Endothelial cell of umbilical vein (primary cell): ENCODE data around the gene LEUTX. TPM values are rescaled to one million over a fixed set of nuclear protein-coding genes. Genes with fewer than 3 reads are reported as not detected.

Experiments used
- BruUV-seq: library from RNA; stranded (reverse); fragments of 400-500 nt; replicated peaks from 2 replicates; lab custom pipeline; 2021; lab: Mats Ljungman, UMichigan
- CTCF ChIA-PET: fragments of 300-600, 350-600 bp; sonication (Branson Sonifier 250); formaldehyde crosslinking; loops from one replicate; lab custom pipeline; 2021; ENCODE audit warnings: antibody characterized with exemption, inconsistent platforms; lab: Charles Lee
- POLR2A ChIA-PET: fragments of 300-600, 350-600 bp; sonication (Branson Sonifier 250); formaldehyde crosslinking; loops from one replicate; lab custom pipeline; 2021; ENCODE audit warnings: antibody characterized with exemption, inconsistent platforms; lab: Charles Lee
- DNase-seq: peaks from one replicate; pipeline ENCODE4 v3.0.0-alpha.2; 2011; ENCODE audit warnings: low read depth, low spot score
- FAIRE-seq: peaks from 2 replicates; lab custom pipeline; 2011; peaks lifted over from hg19 to GRCh38; lab: Jason Lieb, UNC
- H2AFZ ChIP-seq: 2 replicates; pipeline ENCODE4 v1.6.0; 2012; ENCODE audit warnings: low read depth, low read length, control low read depth, inconsistent platforms
- H3K27ac ChIP-seq: 2 replicates; pipeline ENCODE4 v1.5.1; 2011; ENCODE audit warnings: low read depth, mild to moderate bottlenecking, control low read depth, low read length, moderate library complexity; ENCODE audit not compliant: insufficient read depth
- H3K27me3 ChIP-seq, 2 experiments: 2 replicates each; pipeline versions ENCODE4 v1.6.0 to v1.6.1; 2011; ENCODE audit warnings: low read length in 2 of 2, mixed read lengths in 1 of 2; ENCODE audit not compliant: control insufficient read depth in 2 of 2, insufficient read depth in 2 of 2
- H3K36me3 ChIP-seq, 2 experiments: 2 replicates in 1 of 2; 3 replicates in 1 of 2; pipeline ENCODE4 v1.5.1; 2011; ENCODE audit warnings: low read length in 2 of 2, mild to moderate bottlenecking in 1 of 2, moderate library complexity in 1 of 2; ENCODE audit not compliant: control insufficient read depth in 2 of 2, insufficient read depth in 2 of 2; ENCODE audit errors: extremely low read depth in 1 of 2
- H3K4me1 ChIP-seq: 3 replicates; pipeline ENCODE4 v1.5.1; 2011; ENCODE audit warnings: mild to moderate bottlenecking, low read length; ENCODE audit not compliant: control insufficient read depth, insufficient read depth; ENCODE audit errors: extremely low read depth
- H3K4me2 ChIP-seq: 2 replicates; pipeline ENCODE4 v1.6.1; 2011; ENCODE audit warnings: low read length, control low read depth, mixed read lengths; ENCODE audit not compliant: insufficient read depth
- H3K4me3 ChIP-seq, 3 experiments: fragments of 200-600 bp in 1 of 3; sonication (generic), shearing (Covaris generic) in 1 of 3; replicated peaks in 1 of 3; 2 replicates each; pipeline ENCODE4 v1.5.1; 2011 to 2016; ENCODE audit warnings: control low read depth in 3 of 3, low read length in 3 of 3, mild to moderate bottlenecking in 2 of 3, inconsistent platforms in 1 of 3, low read depth in 1 of 3, moderate library complexity in 1 of 3; ENCODE audit not compliant: insufficient read depth in 1 of 3
- H3K79me2 ChIP-seq: 2 replicates; pipeline ENCODE4 v1.6.0; 2012; ENCODE audit warnings: low read length, inconsistent platforms; ENCODE audit not compliant: control insufficient read depth, insufficient read depth
- H3K9ac ChIP-seq: replicated peaks from 2 replicates; pipeline ENCODE3; 2011; ENCODE audit warnings: low read length, control low read depth; ENCODE audit not compliant: insufficient read depth; ENCODE audit errors: extremely low read depth
- H3K9me1 ChIP-seq: replicated peaks from 3 replicates; pipeline ENCODE4 v1.6.0; 2011; ENCODE audit warnings: mild to moderate bottlenecking, low read length; ENCODE audit not compliant: control insufficient read depth, insufficient read depth; ENCODE audit errors: extremely low read depth
- H3K9me3 ChIP-seq: replicated peaks from 2 replicates; pipeline ENCODE4 v1.5.1; 2012; ENCODE audit warnings: low read length, inconsistent platforms; ENCODE audit not compliant: control insufficient read depth, insufficient read depth
- H4K20me1 ChIP-seq: replicated peaks from 2 replicates; pipeline ENCODE3; 2011; ENCODE audit warnings: mild to moderate bottlenecking, low read length; ENCODE audit not compliant: control insufficient read depth, insufficient read depth; ENCODE audit errors: extremely low read depth
- EZH2 ChIP-seq: IDR thresholded peaks from 2 replicates; pipeline ENCODE4 v1.6.1; 2012; ENCODE audit warnings: borderline replicate concordance, low read depth, mild to moderate bottlenecking, moderate library complexity, low read length, inconsistent platforms; ENCODE audit not compliant: severe bottlenecking
- FOS ChIP-seq: IDR thresholded peaks from 2 replicates; pipeline ENCODE4 v1.6.1; 2011; ENCODE audit warnings: mild to moderate bottlenecking, low read length, moderate library complexity, borderline replicate concordance; ENCODE audit not compliant: insufficient read depth
- GATA2 ChIP-seq: IDR thresholded peaks from 2 replicates; pipeline ENCODE4 v1.7.0; 2011; ENCODE audit warnings: low read depth, mild to moderate bottlenecking, moderate library complexity, mixed read lengths, low read length; ENCODE audit not compliant: insufficient read length, insufficient read depth
- JUN ChIP-seq: IDR thresholded peaks from 2 replicates; pipeline ENCODE4 v1.6.1; 2011; ENCODE audit warnings: borderline replicate concordance, low read depth; ENCODE audit not compliant: insufficient read length, insufficient read depth
- MYC ChIP-seq: IDR thresholded peaks from one replicate; pipeline ENCODE4 v1.6.1; 2011; ENCODE audit warnings: mild to moderate bottlenecking, low read depth, low read length
- POLR2A ChIP-seq: IDR thresholded peaks from 2 replicates; pipeline ENCODE4 v1.6.1; 2012; ENCODE audit warnings: low read depth, mild to moderate bottlenecking, control low read depth, low read length
- POLR2AphosphoS5 ChIP-seq: IDR thresholded peaks from 2 replicates; pipeline ENCODE4 v1.6.1; 2012; ENCODE audit warnings: low read depth, mild to moderate bottlenecking, control low read depth, low read length, moderate library complexity; ENCODE audit not compliant: insufficient read depth
- dilution Hi-C: fragments of 300-500 bp; cut with MboI; formaldehyde crosslinking; loops from one replicate; pipeline ENCODE4 v1.15.0; 2019; ENCODE audit warnings: low sequenced_read_pairs; ENCODE audit not compliant: extremely low pct_ligation_motif_present
- intact Hi-C: fragments of 100-400 bp; cut with micrococcal nuclease; formaldehyde crosslinking; loops from one replicate; pipeline ENCODE4 v1.10.0; 2022
- polyA plus RNA-seq, 4 experiments: library from polyadenylated mRNA; depleted of rRNA in 3 of 4; stranded (reverse) in 3 of 4; unstranded in 1 of 4; fragments of >200 nt; gene quantifications; 2 replicates each; pipeline versions ENCODE4 v1.2.1 to v1.2.3, GENCODE V29; 2011 to 2012; ENCODE audit warnings: missing spikeins in 1 of 4
- total RNA-seq: library from RNA; stranded (reverse); gene quantifications from 2 replicates; pipeline ENCODE4 v1.2.3, GENCODE V29; 2021
- TF ChIP-seq, protein P1 (sequence below), 2 donors: IDR thresholded peaks; 1 replicate in 1 of 2; 2 replicates in 1 of 2; pipeline ENCODE4 v1.5.1; 2011; ENCODE audit warnings: low read length in 2 of 2, mild to moderate bottlenecking in 2 of 2, moderate library complexity in 2 of 2, control low read depth in 1 of 2, inconsistent platforms in 1 of 2, low read depth in 1 of 2; ENCODE audit not compliant: insufficient read depth in 1 of 2; ENCODE audit errors: extremely low read depth in 1 of 2
- TF ChIP-seq, protein P2 (sequence below): IDR thresholded peaks from 2 replicates; pipeline ENCODE4 v1.6.1; 2011; ENCODE audit not compliant: insufficient read depth, insufficient read length

The LEUTX gene
- total and polyA plus RNA-seq, 2 donors (not counting 3 experiments of a cell fraction or from before 2014, with no cell fraction given), result not detected

DNA sequence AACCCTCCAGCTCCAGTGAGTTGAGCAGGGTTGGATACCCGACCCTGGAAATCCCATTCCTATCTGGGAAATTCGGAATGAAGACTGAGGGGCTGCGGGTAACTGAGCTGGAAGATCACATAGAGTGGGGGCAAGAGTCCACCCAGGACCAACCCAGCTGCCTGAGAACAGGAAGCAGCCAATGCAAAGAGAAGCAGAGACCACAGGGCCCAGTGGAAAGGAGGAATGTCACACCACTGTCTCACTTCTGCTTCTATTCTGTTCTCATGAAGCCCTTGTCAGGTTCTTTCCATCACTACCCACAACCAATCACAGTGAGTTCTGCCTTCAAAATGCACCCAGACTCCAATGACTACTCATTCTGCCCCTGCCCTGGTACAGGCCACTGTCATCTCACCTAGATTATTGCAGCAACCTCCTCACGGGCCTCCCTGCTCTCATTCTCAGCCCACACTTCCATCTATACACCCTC, 40.0 kb downstream of the LEUTX start:
- H3K4me1 ChIP-seq, result peaks cover 3% of the 10 kb centered on the region
- H3K36me3 ChIP-seq, result no peaks in the 10 kb centered on the region
- FAIRE-seq (no peak), DNase-seq (no peak)
- dilution Hi-C loops (no loop called here), intact Hi-C loops (no loop called here)
- no peak overlapping the region for H2AFZ ChIP-seq
- BruUV-seq, result no TSS peak
- H4K20me1 ChIP-seq, result no peaks in the 10 kb centered on the region
- no peak overlapping the region for H3K4me3 ChIP-seq
- TF ChIP-seq POLR2A, result no peak
- no peak for TF ChIP-seq FOS
- no peak for TF ChIP-seq POLR2AphosphoS5
- no peak for TF ChIP-seq EZH2
- no peak for TF ChIP-seq JUN
- TF ChIP-seq MYC, result no peak
- TF ChIP-seq GATA2, result no peak
- TF ChIP-seq, protein P1, sequence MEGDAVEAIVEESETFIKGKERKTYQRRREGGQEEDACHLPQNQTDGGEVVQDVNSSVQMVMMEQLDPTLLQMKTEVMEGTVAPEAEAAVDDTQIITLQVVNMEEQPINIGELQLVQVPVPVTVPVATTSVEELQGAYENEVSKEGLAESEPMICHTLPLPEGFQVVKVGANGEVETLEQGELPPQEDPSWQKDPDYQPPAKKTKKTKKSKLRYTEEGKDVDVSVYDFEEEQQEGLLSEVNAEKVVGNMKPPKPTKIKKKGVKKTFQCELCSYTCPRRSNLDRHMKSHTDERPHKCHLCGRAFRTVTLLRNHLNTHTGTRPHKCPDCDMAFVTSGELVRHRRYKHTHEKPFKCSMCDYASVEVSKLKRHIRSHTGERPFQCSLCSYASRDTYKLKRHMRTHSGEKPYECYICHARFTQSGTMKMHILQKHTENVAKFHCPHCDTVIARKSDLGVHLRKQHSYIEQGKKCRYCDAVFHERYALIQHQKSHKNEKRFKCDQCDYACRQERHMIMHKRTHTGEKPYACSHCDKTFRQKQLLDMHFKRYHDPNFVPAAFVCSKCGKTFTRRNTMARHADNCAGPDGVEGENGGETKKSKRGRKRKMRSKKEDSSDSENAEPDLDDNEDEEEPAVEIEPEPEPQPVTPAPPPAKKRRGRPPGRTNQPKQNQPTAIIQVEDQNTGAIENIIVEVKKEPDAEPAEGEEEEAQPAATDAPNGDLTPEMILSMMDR (IDR thresholded peaks at IDR 0.05; ENCODE audit: extremely low read depth in 1 of 2, insufficient read depth in 1 of 2, low read depth in 1 of 2, low read length in 2 of 2), result no peak
- TF ChIP-seq, protein P2, sequence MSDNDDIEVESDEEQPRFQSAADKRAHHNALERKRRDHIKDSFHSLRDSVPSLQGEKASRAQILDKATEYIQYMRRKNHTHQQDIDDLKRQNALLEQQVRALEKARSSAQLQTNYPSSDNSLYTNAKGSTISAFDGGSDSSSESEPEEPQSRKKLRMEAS, result no peak
- no peaks in the 10 kb centered on the region for H3K79me2 ChIP-seq
- ChIA-PET CTCF (interaction anchor here (0.6 to 1.0 kb wide), 3 partner anchors 24 to 36 kb away, joined by 3 read pairs; no protein-coding TSS in a partner anchor), POLR2A (no interaction called here)
- no peak overlapping the region for H3K4me2 ChIP-seq
- H3K9me3 ChIP-seq, result no peaks in the 10 kb centered on the region
- H3K27ac ChIP-seq, result no peak overlapping the region
- no peaks in the 10 kb centered on the region for H3K27me3 ChIP-seq
- H3K9me1 ChIP-seq, result no peaks in the 10 kb centered on the region
- H3K9ac ChIP-seq, result no peak overlapping the region
